GM21723 (cell line): ENCODE results near the gene HMGN1.

Source experiments
- ATAC-seq: cut with Tn5 transposase; IDR thresholded peaks from one replicate; pipeline ENCODE4 v1.9.1; 2021; ENCODE audit warnings: mild to moderate bottlenecking, moderate library complexity; ENCODE audit not compliant: unreplicated experiment

HMGN1 gene

GRCh38 chr21:39334611-39335010 lies 14.3 kb downstream of the HMGN1 start:
- ATAC-seq: no peak

GRCh38 chr21:39332175-39332574 lies 16.7 kb downstream of the HMGN1 start:
- ATAC-seq: no peak

- ATAC-seq: no peak
Measured at GRCh38 chr21:39330001-39330400, 18.9 kb downstream of the HMGN1 start.

- ATAC-seq: no peak
Measured at GRCh38 chr21:39327727-39328126, 21.2 kb downstream of the HMGN1 start.

- ATAC-seq: no peak
Measured at GRCh38 chr21:39326607-39327307, 22.1 kb downstream of the HMGN1 start.

GRCh38 chr21:39325458-39325857 lies 23.4 kb downstream of the HMGN1 start:
- no peak for ATAC-seq

GRCh38 chr21:39321424-39321823 lies 27.5 kb downstream of the HMGN1 start:
- no peak for ATAC-seq

- ATAC-seq: no peak
Measured at GRCh38 chr21:39319814-39320332, 29.0 kb downstream of the HMGN1 start.

- ATAC-seq: no peak
Measured at GRCh38 chr21:39319251-39319756, 29.6 kb downstream of the HMGN1 start.

GRCh38 chr21:39318091-39318959 lies 30.6 kb downstream of the HMGN1 start:
- ATAC-seq: no peak

GRCh38 chr21:39317134-39318090 lies 31.5 kb downstream of the HMGN1 start:
- ATAC-seq: no peak

- no peak for ATAC-seq
Measured at GRCh38 chr21:39316729-39317128, 32.2 kb downstream of the HMGN1 start.

GRCh38 chr21:39315603-39316445 lies 33.1 kb downstream of the HMGN1 start:
- no peak for ATAC-seq

GRCh38 chr21:39314143-39315027 lies 34.5 kb downstream of the HMGN1 start:
- ATAC-seq: peak; percentile 11

GRCh38 chr21:39313571-39314142 lies 35.2 kb downstream of the HMGN1 start, which contains the start of gene BRWD1:
Gene BRWD1 (minus strand): TSS chr21:39313632. CDS start chr21:39313491, 141 bp downstream.
- peak; percentile 47 for ATAC-seq

GRCh38 chr21:39313042-39313570 lies 35.8 kb downstream of the HMGN1 start:
- ATAC-seq: peak; percentile 22

GRCh38 chr21:39312112-39313041 lies 36.5 kb downstream of the HMGN1 start:
- peak; percentile 77 for ATAC-seq
